ENCODE results near the gene CCL17. TPM values are rescaled to one million over a fixed set of nuclear protein-coding genes. Genes with fewer than 3 reads are reported as not detected.

Gene CCL17
- total and polyA plus RNA-seq, 10 of the 15 experiments (the other 5 are each of a cell fraction or from before 2014, with no cell fraction given) = 1.2 to 84.9 (median 34.2) TPM

GRCh38 chr16:57427307-57427706 is 22.7 kb downstream of the CCL17 start:
- no peaks in the 10 kb centered on the region for H3K79me2 ChIP-seq (ENCODE audit: control insufficient read depth, insufficient read depth, low read length)
- ATAC-seq (no peak), DNase-seq (ENCODE audit: low read depth, low spot score) (no peak), FAIRE-seq (no peak)
- H3K4me3 ChIP-seq = no peak overlapping the region
- intact Hi-C loops (cut with micrococcal nuclease; ENCODE audit: unreplicated experiment) = no loop called here
- ChIA-PET RAD21 (ENCODE audit: unreplicated experiment) (interaction anchor here (0.7 to 1.5 kb wide), 2 partner anchors 10 to 626 kb away, joined by 3 to 4 read pairs; no protein-coding TSS in a partner anchor), CTCF (interaction anchor here (1.2 kb wide), 1 partner anchor 9 kb away, joined by 3 read pairs; no protein-coding TSS in a partner anchor), SMC1A (ENCODE audit: uncharacterized antibody, unreplicated experiment) (interaction anchor here (0.9 kb wide), 1 partner anchor 10 kb away, joined by 5 read pairs; no protein-coding TSS in a partner anchor), POLR2A (no interaction called here)
- H4K20me1 ChIP-seq (ENCODE audit: control insufficient read depth, insufficient read depth) = no peaks in the 10 kb centered on the region
- in situ Hi-C loops (cut with MboI) = no loop called here
- H3K4me2 ChIP-seq (ENCODE audit: control insufficient read depth, insufficient read depth) = no peak overlapping the region
- no peak overlapping the region for H3K27ac ChIP-seq (ENCODE audit: control insufficient read depth, insufficient read depth)
- TF ChIP-seq IRF3 (IDR thresholded peaks at IDR 0.05) (no peak), NFYA (IDR thresholded peaks at IDR 0.05; ENCODE audit: borderline replicate concordance, low read depth, low read length) (no peak), ATF3 (IDR thresholded peaks at IDR 0.05; ENCODE audit: borderline replicate concordance, extremely low read depth, low read depth, low read length) (no peak), SMC3 (IDR thresholded peaks at IDR 0.05; ENCODE audit: borderline replicate concordance, low read length) (no peak), MLLT1 (IDR thresholded peaks at IDR 0.05) (no peak), CTCF (IDR thresholded peaks at IDR 0.05 in 2 of 3, conservative IDR thresholded peaks at IDR 0.05 in 1 of 3; ENCODE audit: control insufficient read depth in 2 of 3, extremely low read depth in 1 of 3, insufficient read depth in 1 of 3, low read depth in 3 of 3, low read length in 3 of 3) (no peak), ETV6 (conservative IDR thresholded peaks at IDR 0.05 in 1 of 2, IDR thresholded peaks at IDR 0.05 in 1 of 2; ENCODE audit: borderline replicate concordance in 1 of 2, low read depth in 1 of 2) (no peak), BCL11A (IDR thresholded peaks at IDR 0.05; ENCODE audit: low read depth, low read length) (no peak), CBX3 (IDR thresholded peaks at IDR 0.05; ENCODE audit: borderline replicate concordance, low read depth) (no peak), RAD21 (IDR thresholded peaks at IDR 0.05; ENCODE audit: insufficient read depth, low read depth, low read length) (no peak), FOS (IDR thresholded peaks at IDR 0.05; ENCODE audit: borderline replicate concordance, extremely low read depth, insufficient read length) (no peak), ZNF274 (IDR thresholded peaks at IDR 0.05; ENCODE audit: insufficient read depth, insufficient read length) (no peak), SREBF1 (IDR thresholded peaks at IDR 0.05; ENCODE audit: low read length) (no peak), TCF7 (IDR thresholded peaks at IDR 0.05; ENCODE audit: borderline replicate concordance) (no peak), SIN3A (IDR thresholded peaks at IDR 0.05; ENCODE audit: low read depth, low read length) (no peak), NFYB (IDR thresholded peaks at IDR 0.05; ENCODE audit: insufficient read depth, low read depth, low read length) (no peak)
- H2AFZ ChIP-seq (ENCODE audit: control insufficient read depth, low read depth, low read length) = no peak overlapping the region
- no peaks in the 10 kb centered on the region for H3K9me3 ChIP-seq (replicated peaks; ENCODE audit: control insufficient read depth, insufficient read depth, low read length)
- H3K27me3 ChIP-seq (replicated peaks in 1 of 2; ENCODE audit: control insufficient read depth in 2 of 2, insufficient read depth in 2 of 2, low read length in 1 of 2) = no peaks in the 10 kb centered on the region
- no peaks in the 10 kb centered on the region for H3K4me1 ChIP-seq (ENCODE audit: control insufficient read depth, insufficient read depth, low read length)
- H3K9ac ChIP-seq (ENCODE audit: control insufficient read depth, insufficient read depth, low read length) = no peak overlapping the region
- no TSS peak for BruUV-seq (replicated peaks)
- WGBS (ENCODE audit: insufficient coverage, insufficient replicate concordance, low lambda C conversion rate, missing lambda C conversion rate) = 93% methylated on average over 8 of the region's 8 CpGs
- H3K36me3 ChIP-seq (ENCODE audit: control insufficient read depth in 2 of 2, insufficient read depth in 2 of 2, low read length in 1 of 2) = peaks cover 11 to 12% of the 10 kb centered on the region in 2 experiments
